GM12891 (cell line): ENCODE data around the gene CAMK1D.

Experiments used
- POLR2A ChIP-seq: IDR thresholded peaks from 2 replicates; pipeline ENCODE4 v1.6.1; 2011; ENCODE audit warnings: low read depth, low read length, control low read depth
- POLR2AphosphoS5 ChIP-seq: IDR thresholded peaks from 2 replicates; pipeline ENCODE4 v1.6.1; 2011; ENCODE audit warnings: low read depth, low read length, control low read depth
- POU2F2 ChIP-seq: IDR thresholded peaks from 2 replicates; pipeline ENCODE4 v1.6.1; 2011; ENCODE audit warnings: low read depth, mild to moderate bottlenecking, control low read depth, low read length, moderate library complexity
- SPI1 ChIP-seq: IDR thresholded peaks from 2 replicates; pipeline ENCODE4 v1.6.1; 2011; ENCODE audit warnings: low read depth, low read length, control low read depth
- TAF1 ChIP-seq: IDR thresholded peaks from 2 replicates; pipeline ENCODE4 v1.6.1; 2011; ENCODE audit warnings: low read depth, low read length, control low read depth

- no peak for TF ChIP-seq POLR2A
- no peak for TF ChIP-seq POLR2AphosphoS5
- TF ChIP-seq TAF1 = no peak
- no peak for TF ChIP-seq SPI1
- no peak for TF ChIP-seq POU2F2
Observed at GRCh38 chr10:12663863-12664262, 314.5 kb downstream of the CAMK1D start.
